ENCODE data around the gene ABI1.
"Not testable (repeated sequence)": the region's sequence is repeated elsewhere in the genome, so short reads cannot be mapped to it uniquely, and the experiment has no call there.

ABI1 gene

DNA sequence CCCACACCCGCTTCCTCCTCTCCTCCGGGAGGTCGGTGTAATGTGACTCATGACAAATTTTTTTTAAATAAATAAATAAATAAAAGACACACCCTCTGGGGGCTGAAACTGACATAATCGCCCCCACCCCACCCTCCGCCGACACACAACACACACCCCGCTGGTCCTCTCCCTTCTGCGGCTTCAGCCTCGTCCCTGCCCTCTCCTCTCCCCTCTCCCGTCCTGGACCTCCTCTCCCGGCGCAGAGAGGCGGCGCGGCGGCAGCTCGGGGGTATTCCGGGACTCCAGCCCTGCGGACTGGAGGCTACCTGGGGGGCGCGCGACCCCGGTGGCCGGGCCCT is 686 bp downstream of the ABI1 start:
- TF ChIP-seq, protein P1, sequence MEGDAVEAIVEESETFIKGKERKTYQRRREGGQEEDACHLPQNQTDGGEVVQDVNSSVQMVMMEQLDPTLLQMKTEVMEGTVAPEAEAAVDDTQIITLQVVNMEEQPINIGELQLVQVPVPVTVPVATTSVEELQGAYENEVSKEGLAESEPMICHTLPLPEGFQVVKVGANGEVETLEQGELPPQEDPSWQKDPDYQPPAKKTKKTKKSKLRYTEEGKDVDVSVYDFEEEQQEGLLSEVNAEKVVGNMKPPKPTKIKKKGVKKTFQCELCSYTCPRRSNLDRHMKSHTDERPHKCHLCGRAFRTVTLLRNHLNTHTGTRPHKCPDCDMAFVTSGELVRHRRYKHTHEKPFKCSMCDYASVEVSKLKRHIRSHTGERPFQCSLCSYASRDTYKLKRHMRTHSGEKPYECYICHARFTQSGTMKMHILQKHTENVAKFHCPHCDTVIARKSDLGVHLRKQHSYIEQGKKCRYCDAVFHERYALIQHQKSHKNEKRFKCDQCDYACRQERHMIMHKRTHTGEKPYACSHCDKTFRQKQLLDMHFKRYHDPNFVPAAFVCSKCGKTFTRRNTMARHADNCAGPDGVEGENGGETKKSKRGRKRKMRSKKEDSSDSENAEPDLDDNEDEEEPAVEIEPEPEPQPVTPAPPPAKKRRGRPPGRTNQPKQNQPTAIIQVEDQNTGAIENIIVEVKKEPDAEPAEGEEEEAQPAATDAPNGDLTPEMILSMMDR (IDR thresholded peaks at IDR 0.05; ENCODE audit: low read length, missing control alignments): no peak
- peak; percentile 76 for DNase-seq (ENCODE audit: low read depth)
- H3K4me3 ChIP-seq (replicated peaks; ENCODE audit: low read depth, low read length): peak overlapping the region; percentile 94

DNA sequence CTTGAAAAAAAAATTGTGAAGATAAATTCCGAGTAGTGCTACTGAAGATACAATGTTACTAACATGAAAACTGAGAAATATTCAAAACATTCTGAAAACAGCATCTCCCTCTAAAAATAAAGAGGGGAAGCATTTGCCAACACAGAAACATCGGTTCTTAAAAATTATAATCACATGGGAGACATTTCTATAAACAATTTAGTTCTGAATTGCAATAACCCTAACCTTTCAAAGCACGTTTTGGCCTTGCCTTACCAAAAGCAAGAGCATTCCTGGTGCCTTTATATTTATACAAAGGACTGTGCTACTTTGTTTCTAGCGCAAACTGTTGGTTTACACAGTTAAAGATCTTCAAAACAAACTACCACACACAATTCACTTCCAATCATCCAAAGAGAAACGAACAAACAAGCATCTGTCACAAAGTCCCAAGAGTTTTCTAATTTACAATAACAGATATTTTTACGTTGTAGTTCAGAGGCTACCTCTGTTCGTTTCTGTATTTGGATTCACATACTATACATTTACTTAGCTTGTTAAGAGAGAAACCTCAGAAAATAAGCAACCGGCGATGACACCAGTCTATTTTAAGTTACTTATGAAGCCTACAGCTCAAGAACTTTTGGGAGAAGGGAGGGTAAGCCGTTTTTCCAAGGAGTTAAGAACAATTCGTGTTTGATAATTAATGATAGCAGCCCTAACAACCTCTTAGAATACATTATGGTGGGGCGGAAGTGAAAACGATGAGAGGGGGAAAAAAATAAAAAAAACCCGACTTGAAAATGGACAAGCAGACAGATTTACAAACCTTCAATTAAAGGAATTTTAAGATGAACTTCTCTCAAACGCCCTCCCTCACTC is 1.3 kb downstream of the ABI1 start:
- peak; percentile 25 for DNase-seq (ENCODE audit: low read depth)
- TF ChIP-seq, protein P1 (IDR thresholded peaks at IDR 0.05; ENCODE audit: low read length, missing control alignments): no peak
- peak overlapping the region; percentile 94 for H3K4me3 ChIP-seq (replicated peaks; ENCODE audit: low read depth, low read length)

- DNase-seq (ENCODE audit: low read depth): peak; percentile 46
- peak overlapping the region; percentile 94 for H3K4me3 ChIP-seq (replicated peaks; ENCODE audit: low read depth, low read length)
- TF ChIP-seq, protein P1 (IDR thresholded peaks at IDR 0.05; ENCODE audit: low read length, missing control alignments): no peak
Observed at GRCh38 chr10:26858707-26859034, 2.1 kb downstream of the ABI1 start.

- peak overlapping the region; percentile 94 for H3K4me3 ChIP-seq (replicated peaks; ENCODE audit: low read depth, low read length)
- TF ChIP-seq, protein P1 (IDR thresholded peaks at IDR 0.05; ENCODE audit: low read length, missing control alignments): peak; percentile 7
- peak; percentile 30 for DNase-seq (ENCODE audit: low read depth)
Observed at GRCh38 chr10:26857991-26858706, 2.6 kb downstream of the ABI1 start.

- not testable (repeated sequence) for DNase-seq (ENCODE audit: low read depth); H3K4me3 ChIP-seq (replicated peaks; ENCODE audit: low read depth, low read length)
Observed at GRCh38 chr10:26857553-26857952, 3.2 kb downstream of the ABI1 start.

GRCh38 chr10:26855186-26855585 is 5.6 kb downstream of the ABI1 start:
- TF ChIP-seq, protein P1 (IDR thresholded peaks at IDR 0.05; ENCODE audit: low read length, missing control alignments): no peak
- DNase-seq (ENCODE audit: low read depth): peak; percentile 30
- no peak overlapping the region for H3K4me3 ChIP-seq (replicated peaks; ENCODE audit: low read depth, low read length)

GRCh38 chr10:26854524-26854923 is 6.2 kb downstream of the ABI1 start:
- DNase-seq (ENCODE audit: low read depth): peak; percentile 18
- TF ChIP-seq, protein P1 (IDR thresholded peaks at IDR 0.05; ENCODE audit: low read length, missing control alignments): no peak
- no peak overlapping the region for H3K4me3 ChIP-seq (replicated peaks; ENCODE audit: low read depth, low read length)

All from fibroblast of pulmonary artery (primary cell).